Left ventricle myocardium inferior (tissue), 1 donor: Measurements from ENCODE around the gene TMEM38B. TPM values are rescaled to one million over a fixed set of nuclear protein-coding genes. Genes with fewer than 3 reads are reported as not detected.
A peak's percentile ranks its signal among the peaks of the same experiment; 100 is the strongest.

Experiments
- DNase-seq: peaks from one replicate; pipeline ENCODE4 v3.0.0-alpha.2; 2020
- H3K27ac ChIP-seq: fragments of 200-600 bp; replicated peaks from 2 replicates; pipeline ENCODE4 v1.8.0; 2021
- H3K27me3 ChIP-seq: fragments of 200-600 bp; 2 replicates; pipeline ENCODE4 v1.8.0; 2021; ENCODE audit warnings: low read depth
- H3K36me3 ChIP-seq: fragments of 200-600 bp; 2 replicates; pipeline ENCODE4 v1.8.0; 2021
- H3K4me1 ChIP-seq: fragments of 200-600 bp; 2 replicates; pipeline ENCODE4 v1.8.0; 2021
- H3K4me3 ChIP-seq: fragments of 200-600 bp; 2 replicates; pipeline ENCODE4 v1.8.0; 2021; ENCODE audit warnings: mild to moderate bottlenecking, moderate library complexity
- H3K9me3 ChIP-seq: fragments of 200-600 bp; replicated peaks from 2 replicates; pipeline ENCODE4 v1.8.0; 2021
- CTCF ChIP-seq: fragments of 200-600 bp; IDR thresholded peaks from 2 replicates; pipeline ENCODE4 v1.8.0; 2021; ENCODE audit warnings: antibody characterized with exemption, mild to moderate bottlenecking, borderline replicate concordance
- intact Hi-C: fragments of 100-400 bp; cut with micrococcal nuclease; formaldehyde crosslinking; loops from one replicate; pipeline ENCODE4 v1.11.0; 2022
- long read RNA-seq: library from polyadenylated mRNA; unstranded; transcript quantifications from one replicate; pipeline ENCODE4 v2.0.0, GENCODE V29; 2021
- total RNA-seq: library from RNA; stranded (reverse); fragmentation: NEBNext Ultra II Directional; extraction: Animal tissue kit (Norgen Biotek cat#: 25700); gene quantifications from one replicate; pipeline ENCODE4 v1.2.1, GENCODE V29; 2021
- donor health status: DM: no; HTN: yes; CAD: no; lungs with severe emphysema.

TMEM38B gene
- 63.2 TPM for total RNA-seq
- long read RNA-seq, transcript TMEM38B-202 (6 exons, 3,525 nt): major isoform, 195 of 241 reads
- long read RNA-seq, partial matches to known transcripts: 1 of 241 reads
- long read RNA-seq, other reads (novel, unspliced or antisense): 45 of 241 reads

- Histone ChIP-seq H3K27me3 (peaks cover 22% of the 10 kb centered on the region), H3K27ac (peak within 1 kb of the TSS; percentile 88), H3K4me1 (peaks cover 58% of the 10 kb centered on the region), H3K9me3 (no peaks in the 10 kb centered on the region), H3K4me3 (peak within 1 kb of the TSS; percentile 88), H3K36me3 (no peaks in the 10 kb centered on the region)
- DNase-seq: peak; percentile 80
- intact Hi-C loops: no loop called here
- no peak for TF ChIP-seq CTCF
Observed at GRCh38 chr9:105694190-105694847, at the start of gene TMEM38B. Gene TMEM38B (plus strand): TSS chr9:105694541. CDS start chr9:105694661, 120 bp downstream.

- no peak for DNase-seq
- peaks cover 8% of the 10 kb centered on the region for H3K9me3 ChIP-seq
- peaks cover 5% of the 10 kb centered on the region for H3K36me3 ChIP-seq
- TF ChIP-seq CTCF: no peak
- no peak overlapping the region for H3K27ac ChIP-seq
- intact Hi-C loops: no loop called here
- H3K4me3 ChIP-seq: no peak overlapping the region
- no peaks in the 10 kb centered on the region for H3K4me1 ChIP-seq
- no peaks in the 10 kb centered on the region for H3K27me3 ChIP-seq
Observed at GRCh38 chr9:105646879-105647594, 47.3 kb upstream of the TMEM38B start.

- DNase-seq: no peak
- H3K27ac ChIP-seq: no peak overlapping the region
- H3K4me3 ChIP-seq: no peak overlapping the region
- no peaks in the 10 kb centered on the region for H3K4me1 ChIP-seq
- no peak for TF ChIP-seq CTCF
- H3K27me3 ChIP-seq: no peaks in the 10 kb centered on the region
- intact Hi-C loops: no loop called here
- H3K36me3 ChIP-seq: no peaks in the 10 kb centered on the region
- H3K9me3 ChIP-seq: peaks cover under 1% of the 10 kb centered on the region
Observed at GRCh38 chr9:105647595-105648349, 46.6 kb upstream of the TMEM38B start.

GRCh38 chr9:105651806-105652205 is 42.5 kb upstream of the TMEM38B start:
- Histone ChIP-seq H3K36me3 (no peaks in the 10 kb centered on the region), H3K27me3 (peaks cover 12% of the 10 kb centered on the region), H3K4me1 (peaks cover 10% of the 10 kb centered on the region), H3K27ac (no peak overlapping the region), H3K4me3 (no peak overlapping the region), H3K9me3 (no peaks in the 10 kb centered on the region)
- no peak for TF ChIP-seq CTCF
- DNase-seq: no peak
- intact Hi-C loops: no loop called here

- peak; percentile 35 for DNase-seq
- peak; percentile 66 for TF ChIP-seq CTCF
- Histone ChIP-seq H3K27ac (no peak overlapping the region), H3K9me3 (no peaks in the 10 kb centered on the region), H3K36me3 (no peaks in the 10 kb centered on the region), H3K4me1 (peaks cover 14% of the 10 kb centered on the region), H3K4me3 (peak overlapping the region; percentile 78), H3K27me3 (peaks cover 40% of the 10 kb centered on the region)
- intact Hi-C loops: no loop called here
Observed at GRCh38 chr9:105656131-105656921, 38.0 kb upstream of the TMEM38B start.
